ENCODE data around the gene ST6GALNAC4.

ST6GALNAC4 gene

DNA sequence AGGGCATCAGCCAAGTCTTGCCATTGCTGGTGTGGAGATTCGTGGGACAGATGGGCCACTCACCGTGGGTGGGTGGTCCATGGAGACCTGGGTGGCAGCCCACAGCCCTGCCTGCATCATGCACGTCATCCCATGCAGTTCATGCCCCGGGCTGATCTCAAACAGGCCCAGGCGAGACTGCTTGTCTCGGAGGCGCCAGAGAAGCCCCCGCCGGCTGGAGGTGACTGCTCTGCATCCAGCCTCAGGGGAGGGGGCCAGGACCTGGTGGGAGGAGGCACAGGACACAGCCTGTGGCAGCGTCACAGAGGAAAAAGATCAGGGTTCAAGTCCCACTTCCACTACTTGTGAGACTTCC lies 12.8 kb upstream of the ST6GALNAC4 start:
- DNase-seq (ENCODE audit: low read depth): no peak

DNA sequence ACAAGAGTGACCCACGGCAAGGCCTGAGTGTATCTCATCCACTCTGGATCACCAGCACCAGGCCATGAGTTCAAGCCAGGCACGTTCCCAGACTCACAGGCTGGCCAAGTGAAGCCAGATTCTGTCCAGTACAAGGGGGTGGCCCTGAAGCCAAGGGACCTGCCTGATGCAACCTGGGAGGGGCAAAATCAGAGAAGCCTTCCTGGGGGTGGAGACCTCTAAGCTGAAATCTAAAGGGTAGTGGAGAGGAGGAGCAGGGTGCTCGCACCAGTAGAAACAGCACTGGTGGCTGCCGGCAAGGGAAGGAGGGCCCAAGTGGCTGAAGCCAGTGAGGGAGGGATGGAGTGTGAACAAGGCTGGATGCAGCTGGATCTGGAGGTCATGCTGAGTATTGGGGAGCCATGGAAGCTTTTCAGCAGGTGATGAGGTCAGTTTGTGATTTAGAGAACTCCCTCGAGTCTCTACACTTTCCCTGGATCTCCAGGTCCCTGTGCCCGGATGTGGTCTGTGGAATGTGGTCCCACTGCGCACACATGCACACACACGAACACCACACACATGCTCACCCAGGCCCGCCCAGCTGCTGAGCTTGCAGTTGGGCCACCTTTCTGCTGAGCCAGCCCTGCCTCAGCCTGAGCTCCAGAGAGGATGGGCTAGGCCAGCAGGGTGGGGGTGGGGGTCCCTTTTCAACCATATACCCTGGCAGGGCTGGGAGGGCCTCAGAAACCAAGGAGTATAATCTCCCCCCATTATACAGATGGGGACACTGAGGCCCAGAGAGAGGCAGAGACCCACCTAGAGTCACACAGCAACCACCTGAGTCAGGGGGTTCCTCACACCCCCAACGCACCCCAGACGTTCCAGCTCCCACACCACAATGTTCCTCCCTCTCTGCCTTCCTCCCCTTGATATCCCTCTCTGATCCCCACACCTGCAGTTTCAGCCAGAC lies 12.1 kb upstream of the ST6GALNAC4 start:
- peak; percentile 37 for DNase-seq (ENCODE audit: low read depth)

DNA sequence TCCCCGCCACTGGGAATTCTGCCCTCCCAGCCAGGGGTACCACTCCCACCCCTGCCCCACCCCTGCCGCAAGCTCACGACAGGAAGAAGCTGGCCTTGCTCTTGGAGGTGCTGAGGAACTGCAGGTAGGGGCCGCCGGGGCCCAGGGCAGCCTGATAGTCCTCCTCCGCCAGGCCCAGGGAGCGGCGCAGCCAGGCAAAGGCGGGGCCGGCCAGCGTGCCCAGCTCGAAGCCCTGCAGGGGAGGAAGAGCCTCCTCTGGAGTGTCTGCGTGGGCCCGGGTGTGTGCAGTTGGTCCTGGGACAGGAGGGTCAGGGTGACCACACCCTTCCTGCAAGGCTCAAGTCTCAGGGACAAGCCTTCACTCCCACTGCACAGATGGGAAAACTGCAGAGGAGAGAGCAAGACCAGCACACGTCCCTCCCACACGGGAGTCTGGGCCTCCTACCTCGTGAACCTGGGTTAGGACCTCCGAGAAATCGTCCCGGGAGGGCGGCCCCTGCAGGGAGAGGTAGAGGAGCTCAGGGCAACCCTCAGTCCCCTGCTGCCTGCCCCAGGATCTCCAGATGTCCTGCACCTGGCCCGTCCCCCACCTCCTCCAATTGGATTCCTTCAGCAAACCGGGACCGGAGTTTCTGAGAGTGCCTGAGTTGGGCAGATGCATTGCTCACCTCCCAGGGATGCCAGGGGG lies 11.3 kb upstream of the ST6GALNAC4 start:
- no peak for DNase-seq (ENCODE audit: low read depth)

DNA sequence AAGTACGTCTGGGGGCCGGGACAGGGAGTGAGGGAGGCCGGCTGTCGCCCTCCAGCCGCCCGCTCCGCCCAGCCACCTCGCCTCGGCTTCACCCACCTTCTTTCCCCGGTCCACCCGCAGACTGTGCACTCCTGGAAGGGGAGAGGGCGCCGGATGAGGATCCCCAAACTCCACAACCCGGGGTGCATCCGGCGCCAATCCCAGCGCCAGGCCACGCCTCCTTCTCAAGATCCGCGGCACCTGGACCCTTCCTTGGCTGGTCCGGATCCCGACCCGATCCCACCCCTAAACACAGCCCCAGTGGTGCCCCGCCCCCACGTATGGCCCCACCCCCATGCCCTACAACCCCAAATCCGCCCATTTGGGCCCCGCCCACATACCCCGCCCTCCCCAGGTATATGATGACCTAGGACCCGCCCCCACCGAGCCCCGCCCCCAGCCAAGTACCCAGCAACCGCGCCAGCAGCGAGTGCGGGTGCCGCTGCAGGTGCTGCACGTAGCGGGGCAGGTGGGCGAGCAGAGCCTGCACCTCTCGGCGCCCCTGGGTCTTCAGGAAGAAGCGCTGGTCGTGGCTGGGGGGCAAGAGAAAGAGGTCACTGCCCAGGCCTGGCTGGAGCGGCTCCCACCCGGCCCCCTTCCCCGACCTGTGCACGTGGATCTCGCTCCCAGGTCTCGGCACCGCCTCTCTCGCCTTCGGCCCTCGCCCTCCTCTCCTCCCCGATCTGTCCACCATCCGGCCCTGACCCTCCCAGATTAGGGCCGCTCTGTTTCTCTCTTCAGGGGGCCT lies 10.6 kb upstream of the ST6GALNAC4 start:
- no peak for DNase-seq (ENCODE audit: low read depth)

DNA sequence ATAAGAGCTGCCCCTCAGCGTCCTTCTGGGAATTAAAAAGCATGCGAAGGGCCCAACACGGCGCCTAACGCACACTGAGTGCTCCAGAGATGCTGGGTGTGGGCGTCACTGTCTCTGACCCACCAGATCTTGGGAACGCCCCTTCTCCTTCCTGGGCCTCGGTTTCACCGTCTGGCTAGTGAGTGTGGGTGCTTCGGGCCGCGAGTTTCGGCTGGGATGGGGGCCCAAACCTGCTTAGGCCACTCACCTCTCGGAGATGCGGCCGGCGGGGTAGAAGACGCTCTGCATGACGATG lies 10.0 kb upstream of the ST6GALNAC4 start:
- no peak for DNase-seq (ENCODE audit: low read depth)

DNA sequence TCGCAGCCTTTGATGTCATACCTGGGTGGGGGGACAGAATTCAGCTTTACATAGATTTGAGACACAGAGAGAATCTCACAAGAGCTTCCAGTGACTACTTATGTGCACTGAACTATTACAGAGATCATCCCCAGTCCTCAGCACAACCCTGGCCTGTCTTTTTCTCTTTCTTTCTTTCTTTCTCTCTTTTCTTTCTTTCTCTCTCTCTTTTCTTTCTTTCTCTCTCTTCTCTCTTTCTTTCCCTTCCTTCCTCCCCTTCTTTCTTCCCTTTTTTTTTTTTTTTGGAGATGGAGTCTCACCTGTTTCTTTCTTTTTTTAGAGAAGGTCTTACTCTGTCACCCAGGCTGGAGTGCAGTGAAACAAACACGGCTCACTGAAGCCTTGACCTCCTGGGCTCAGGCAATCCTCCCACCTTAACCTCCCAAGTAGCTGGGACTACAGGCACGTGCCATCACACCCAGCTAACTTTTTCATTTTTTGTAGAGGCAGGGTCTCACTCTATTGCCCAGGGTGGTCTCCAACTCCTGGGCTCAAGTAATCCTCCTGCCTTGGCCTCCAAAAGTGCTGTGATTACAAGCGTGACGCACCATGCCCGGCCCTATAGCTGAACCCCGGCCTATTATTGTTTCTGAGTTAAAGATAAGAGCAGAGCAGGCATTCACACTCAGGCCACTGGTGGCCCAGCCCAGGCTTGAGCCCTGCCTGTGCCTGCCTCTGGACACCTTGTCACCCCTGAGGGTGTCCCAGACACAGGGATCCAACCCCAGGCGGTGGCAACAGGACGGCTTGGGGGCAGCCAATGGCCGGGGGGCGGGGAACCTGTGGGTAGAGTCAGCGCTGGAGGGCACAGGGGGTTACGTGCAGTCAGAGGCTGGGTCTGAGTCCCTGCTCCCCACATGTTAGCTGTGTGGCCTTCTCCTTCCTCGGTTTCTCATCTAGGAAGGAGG lies 9.4 kb upstream of the ST6GALNAC4 start:
- no peak for DNase-seq (ENCODE audit: low read depth)

DNA sequence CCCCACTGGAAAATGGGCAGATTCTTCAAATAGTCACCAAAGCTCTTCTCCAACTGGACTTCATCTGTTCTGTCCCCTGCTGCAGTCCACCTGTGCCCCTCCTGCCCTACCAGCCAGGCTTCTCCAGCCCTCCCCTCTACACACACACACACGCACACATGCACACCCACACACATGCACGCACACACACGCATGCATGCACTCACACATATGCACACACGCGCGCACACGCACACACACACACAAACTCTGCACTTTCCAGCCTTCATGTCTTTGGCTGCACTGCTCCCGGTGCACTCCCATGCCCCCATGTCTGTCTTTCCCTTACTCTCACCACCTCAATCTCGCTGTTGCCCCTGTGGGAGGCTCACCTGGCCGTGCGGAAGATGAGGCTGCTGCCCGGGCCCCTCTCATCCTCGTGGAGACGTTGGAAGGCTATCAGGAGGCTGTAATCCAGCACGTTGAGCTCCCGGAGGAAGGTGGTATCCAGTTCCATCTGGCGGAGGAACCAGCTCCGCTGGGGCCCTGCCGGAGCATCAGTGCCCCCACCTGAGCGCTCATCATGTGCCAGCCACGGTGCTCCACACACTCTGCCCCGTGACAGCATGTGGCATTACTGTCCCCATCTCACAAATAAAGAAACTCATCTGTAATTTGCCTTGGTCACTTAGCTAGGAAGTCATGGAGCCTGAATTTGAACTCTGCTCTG lies 8.0 kb upstream of the ST6GALNAC4 start:
- DNase-seq (ENCODE audit: low read depth): no peak

DNA sequence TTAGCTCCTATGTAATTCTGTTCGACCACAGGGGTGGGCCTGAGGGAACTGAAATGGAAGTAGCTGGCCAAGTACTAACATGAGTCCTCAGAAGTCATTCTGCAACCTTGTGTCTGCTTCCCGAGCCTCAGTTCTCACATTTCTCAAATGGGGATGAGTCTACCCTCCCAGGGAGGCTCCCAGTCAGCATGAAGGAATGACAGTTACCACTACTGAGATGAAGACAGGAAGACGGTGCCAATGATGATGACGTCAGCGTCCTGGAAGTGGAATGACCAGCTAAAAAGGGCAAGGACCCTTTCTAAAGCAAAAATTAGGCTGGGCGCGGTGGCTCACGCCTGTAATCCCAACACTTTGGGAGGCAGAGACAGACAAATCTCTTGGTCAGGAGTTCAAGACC lies 6.9 kb upstream of the ST6GALNAC4 start:
- peak; percentile 99 for DNase-seq (ENCODE audit: low read depth)

DNA sequence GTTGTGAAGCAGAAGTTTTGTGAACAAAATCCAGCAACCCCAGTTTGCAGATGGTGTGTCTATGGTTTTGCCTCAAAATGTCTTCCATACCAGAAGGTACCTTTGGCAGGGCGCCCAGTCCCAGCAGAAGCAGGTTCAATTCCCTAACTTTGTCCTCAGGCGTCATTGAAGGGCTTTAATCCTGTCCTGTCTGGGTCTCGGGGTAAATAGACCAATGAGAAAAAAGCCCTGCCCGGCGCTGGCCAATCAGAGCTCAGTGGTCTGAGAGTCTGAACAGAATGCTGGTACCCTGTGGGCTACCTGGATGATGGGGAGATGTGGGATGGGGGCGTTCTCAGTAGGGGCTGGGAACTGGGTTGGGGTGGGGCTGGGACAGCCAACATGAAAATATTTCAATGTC lies 6.2 kb upstream of the ST6GALNAC4 start:
- no peak for DNase-seq (ENCODE audit: low read depth)

DNA sequence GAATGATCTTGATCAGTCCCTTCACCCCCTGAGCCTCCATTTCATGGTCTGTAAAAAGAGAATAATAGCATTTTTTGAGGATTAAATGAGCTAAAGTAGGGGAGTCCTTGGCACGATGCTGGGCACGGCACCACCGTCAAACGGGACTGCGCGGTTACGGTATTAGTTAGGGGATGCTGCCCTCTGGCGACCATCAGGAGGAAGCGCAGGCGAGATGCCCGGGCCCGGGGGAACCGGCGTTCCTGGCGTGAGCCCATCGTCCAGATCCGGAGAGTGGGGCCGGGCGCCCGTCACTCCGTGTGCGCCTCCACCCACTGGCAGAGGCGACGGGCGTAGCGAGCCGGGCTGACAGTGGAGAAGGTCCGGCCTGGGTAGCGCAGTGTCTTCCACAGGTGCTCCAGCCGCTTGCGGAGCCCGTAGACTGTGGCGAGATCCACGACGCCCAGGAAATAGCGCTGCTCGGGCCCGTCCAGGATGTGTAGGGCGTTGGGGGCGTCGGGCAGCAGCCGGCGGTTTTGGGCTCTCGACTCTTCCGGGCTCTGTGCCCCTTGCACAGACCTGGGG lies 4.8 kb upstream of the ST6GALNAC4 start:
- DNase-seq (ENCODE audit: low read depth): peak; percentile 67

DNA sequence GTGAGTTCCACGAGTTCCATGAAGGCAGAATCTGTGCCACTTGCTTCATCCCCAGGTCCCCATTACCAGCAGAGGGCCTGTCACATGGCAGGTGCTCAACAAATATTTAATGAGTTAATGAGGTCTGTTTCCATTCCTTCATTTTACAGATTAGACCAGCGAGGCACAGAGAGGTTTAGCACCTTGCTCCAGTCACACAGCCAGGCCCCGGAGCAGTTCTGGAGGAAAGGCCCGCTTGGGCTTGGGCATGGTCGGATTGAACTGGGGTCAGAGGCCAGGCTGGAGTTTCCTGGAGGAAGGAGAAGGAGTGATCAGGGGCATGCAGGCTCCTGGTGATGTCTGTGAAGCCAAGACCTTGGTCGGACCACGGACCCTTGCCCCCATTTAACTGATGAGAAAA lies 4.0 kb upstream of the ST6GALNAC4 start:
- no peak for DNase-seq (ENCODE audit: low read depth)

DNA sequence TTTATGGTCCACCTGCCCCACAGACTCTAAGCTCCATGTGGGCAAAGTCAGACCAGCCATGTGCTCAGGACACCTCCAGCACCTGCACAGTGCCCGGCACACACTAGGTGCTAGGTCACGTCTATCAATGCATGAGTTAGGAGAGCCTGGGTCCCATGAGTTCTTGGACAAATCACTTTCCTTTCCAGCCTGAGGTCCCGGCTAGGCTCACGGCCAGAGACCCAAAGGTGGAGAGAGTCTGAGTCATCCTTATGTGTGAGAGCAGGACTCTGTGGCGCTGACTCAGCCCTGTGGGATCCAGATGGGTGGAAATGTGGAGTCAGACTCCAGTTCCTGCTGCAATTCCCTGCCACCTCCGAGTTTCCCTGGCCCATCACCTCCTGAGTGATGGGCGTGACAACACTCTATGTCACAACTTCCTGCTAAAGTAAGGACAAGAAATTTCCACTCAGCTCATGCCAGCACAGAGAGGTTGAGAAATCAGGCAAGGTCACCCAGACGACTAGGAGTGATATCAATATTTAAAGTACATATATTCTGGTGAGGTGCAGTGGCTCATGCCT lies 2.5 kb upstream of the ST6GALNAC4 start:
- DNase-seq (ENCODE audit: low read depth): peak; percentile 100

DNA sequence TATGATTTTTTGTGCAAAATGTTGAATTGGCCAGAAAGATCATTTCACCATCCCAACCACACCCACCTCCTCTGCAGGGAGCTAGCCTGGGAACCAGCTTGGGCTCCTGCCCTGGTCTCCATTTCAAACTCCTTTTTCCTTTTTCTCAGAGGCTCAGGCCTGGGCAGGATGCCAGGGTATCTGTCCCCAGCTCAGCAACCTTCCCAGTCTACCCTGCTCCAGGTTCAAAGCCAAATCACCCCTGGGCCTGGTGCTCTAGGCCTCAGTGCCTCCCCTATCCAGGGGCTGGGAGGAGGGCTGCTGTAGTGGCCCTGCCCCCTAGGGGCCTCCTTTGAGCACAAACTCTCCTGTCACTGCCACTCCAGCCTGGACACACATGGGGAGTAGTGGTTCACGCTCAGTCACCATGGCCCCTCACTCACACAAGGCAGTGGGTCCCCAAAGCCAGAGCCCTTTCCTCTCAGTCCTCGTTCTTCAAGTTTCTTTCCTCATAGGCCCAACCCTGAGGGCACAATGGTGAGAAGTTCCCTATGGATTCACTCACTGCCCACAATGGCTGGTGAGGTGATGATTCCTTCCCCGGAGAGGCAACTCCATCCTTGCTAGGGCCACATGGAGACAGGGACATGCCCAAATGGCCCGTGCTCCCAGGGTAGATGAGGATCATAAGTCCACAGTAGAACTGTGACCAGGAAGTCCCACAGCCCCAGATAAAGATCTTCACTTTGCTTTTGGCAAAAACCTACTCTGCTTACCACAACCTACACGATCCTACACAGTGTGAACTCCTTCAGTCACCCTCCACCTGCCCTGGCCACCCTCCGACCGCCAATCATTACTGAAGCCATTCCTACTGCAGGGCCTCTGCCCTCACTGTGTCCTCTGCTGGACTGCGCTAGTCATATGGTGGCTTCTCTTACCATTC lies 1.6 kb upstream of the ST6GALNAC4 start:
- DNase-seq (ENCODE audit: low read depth): peak; percentile 41

DNA sequence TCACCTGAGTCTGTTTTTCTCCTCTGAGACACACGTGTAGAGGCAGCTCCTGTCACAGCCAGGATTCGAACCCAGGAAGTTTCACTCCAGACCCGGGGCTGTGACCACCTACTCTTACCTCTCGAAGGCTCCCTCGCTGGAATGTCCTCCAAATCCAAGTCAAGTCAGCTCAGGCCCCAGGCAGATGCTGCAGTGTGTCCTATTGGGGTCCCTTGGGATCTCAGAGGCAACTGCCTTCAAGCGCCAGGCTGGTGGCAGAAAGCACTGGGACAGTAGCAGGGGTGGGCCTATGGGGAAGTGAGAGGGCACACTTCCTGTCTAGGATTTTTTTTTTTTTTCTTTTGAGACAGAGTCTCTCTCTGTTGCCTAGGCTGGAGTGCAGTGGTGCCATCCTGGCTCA lies 762 bp upstream of the ST6GALNAC4 start:
- DNase-seq (ENCODE audit: low read depth): no peak

DNA sequence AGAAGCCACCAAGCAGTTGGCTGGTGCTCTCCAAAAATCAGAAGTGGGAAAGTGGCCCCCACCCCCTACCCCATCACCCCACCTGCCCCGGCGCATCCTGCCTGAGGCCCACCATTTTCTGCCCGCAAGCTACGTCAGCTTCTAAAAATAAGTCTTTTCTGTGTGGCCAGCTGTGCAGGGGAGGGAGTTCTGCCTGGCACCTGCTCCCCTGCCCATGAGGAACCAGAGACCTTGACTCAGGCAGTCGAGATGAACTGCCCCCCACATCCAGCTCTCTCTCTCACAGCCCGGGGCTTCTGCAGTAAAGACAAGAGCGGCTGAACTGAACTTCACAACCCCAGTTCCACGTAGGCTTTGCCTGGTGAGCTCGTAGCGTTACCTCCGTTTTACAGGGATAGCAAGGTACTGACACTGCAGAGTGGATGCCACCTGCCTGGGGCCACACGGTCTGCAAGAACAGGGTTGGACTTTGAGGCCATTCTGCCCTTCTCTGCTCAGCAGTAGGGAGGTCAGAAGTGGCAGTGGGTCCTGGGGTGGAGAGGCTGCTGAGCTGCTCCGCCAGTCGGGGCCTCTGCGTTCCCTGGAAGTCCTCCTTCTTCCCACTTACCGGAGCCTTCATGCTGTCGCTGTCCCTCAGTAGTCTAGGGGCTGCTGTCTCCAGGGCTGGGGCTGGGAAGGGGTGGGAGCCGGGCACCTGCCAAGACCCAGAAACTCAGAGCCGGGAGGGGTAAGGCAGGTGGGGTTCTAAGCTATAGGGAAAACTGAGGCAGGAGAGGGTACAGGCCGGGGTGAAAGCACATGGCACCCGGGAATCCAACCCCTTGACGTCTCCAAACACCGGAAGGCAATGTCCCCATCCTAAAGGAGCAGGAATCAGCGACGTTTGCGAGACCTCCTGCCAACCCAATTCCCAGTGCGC lies 781 bp downstream of the ST6GALNAC4 start:
- no peak for DNase-seq (ENCODE audit: low read depth)

DNA sequence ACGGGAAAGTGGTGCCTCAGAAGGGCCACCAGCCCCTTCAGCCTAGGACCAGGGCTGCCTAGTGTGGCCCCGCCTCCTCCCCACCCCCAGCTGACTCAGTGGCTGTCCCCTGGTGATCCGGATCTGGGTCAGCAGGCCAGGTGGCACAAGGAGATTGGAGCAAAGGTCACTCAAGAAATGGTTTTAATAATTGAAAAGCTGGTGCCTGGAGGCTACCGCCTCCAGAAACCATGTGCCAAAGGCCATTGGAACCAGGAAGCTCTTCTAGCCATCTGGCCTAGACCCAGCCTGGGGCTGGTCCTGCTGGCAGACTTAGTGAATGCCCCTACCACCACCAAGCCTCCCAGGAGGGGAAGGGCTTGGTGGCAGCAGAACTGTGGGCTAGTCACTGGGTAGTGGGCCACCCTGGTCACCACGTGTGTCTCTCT lies 1.5 kb downstream of the ST6GALNAC4 start:
- no peak for DNase-seq (ENCODE audit: low read depth)

DNA sequence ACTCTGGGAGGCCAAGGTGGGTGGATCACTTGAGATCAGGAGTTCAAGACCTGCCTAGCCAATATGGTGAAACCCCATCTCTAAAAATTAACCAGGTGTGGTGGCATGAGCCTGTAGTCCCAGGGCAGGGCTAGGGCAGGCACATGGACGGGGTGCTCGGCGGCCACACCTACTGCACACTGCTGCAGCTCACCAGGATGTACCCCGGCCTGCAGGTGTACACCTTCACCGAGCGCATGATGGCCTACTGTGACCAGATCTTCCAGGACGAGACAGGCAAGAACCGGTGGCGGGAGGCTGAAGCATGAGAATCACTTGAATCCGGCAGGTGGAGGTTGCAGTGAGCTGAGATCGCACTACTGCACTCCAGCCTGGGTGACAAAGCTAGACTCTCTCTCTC lies 3.2 kb downstream of the ST6GALNAC4 start:
- DNase-seq (ENCODE audit: low read depth): no peak

DNA sequence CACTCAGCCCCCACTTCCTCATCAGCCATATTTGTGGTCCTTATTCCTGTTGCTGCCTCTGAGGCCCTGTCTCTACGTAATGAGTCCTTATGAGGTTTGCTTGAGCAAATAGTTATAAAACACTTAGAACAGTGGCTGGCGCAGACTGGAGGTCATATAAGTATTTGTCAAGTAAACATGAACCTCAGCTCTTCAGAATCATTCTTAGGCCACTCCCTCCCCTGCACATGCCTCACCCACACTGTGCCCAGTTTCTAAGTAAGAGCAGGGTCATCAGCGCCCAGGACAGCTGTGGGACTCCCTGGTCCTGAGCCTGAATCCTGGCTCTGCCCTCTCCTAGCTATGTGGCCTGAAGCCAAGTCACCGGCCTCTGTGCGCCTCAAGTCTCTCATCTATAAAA lies 4.0 kb downstream of the ST6GALNAC4 start:
- no peak for DNase-seq (ENCODE audit: low read depth)

All from ELR (cell line).